ENCODE data around the gene C5orf22.
"Not testable (repeated sequence)": the region's sequence is repeated elsewhere in the genome, so short reads cannot be mapped to it uniquely, and the experiment has no call there.

The C5orf22 gene

DNA sequence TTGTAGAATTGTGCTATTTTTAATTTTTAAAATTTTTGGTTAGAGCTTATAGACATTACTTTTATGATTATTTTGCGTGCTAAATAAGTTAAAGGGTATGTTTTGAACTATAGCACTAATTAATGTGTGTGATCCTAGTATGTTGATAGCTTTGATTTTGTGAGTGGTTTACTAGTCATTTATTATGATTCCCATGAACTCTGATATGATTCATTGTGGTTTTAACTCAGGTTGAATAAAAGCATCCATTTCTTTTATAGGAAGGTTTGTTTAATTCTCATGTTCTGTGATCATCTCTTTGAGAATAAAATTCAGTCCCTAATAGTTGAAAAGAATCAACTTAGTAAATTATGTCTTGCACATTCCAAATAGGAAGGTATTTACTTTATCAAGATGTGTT is 22.5 kb downstream of the C5orf22 start:
- no peak for DNase-seq (ENCODE audit: low read depth)

GRCh38 chr5:31556461-31556860 is 24.4 kb downstream of the C5orf22 start:
- DNase-seq (ENCODE audit: low read depth), result no peak

DNA sequence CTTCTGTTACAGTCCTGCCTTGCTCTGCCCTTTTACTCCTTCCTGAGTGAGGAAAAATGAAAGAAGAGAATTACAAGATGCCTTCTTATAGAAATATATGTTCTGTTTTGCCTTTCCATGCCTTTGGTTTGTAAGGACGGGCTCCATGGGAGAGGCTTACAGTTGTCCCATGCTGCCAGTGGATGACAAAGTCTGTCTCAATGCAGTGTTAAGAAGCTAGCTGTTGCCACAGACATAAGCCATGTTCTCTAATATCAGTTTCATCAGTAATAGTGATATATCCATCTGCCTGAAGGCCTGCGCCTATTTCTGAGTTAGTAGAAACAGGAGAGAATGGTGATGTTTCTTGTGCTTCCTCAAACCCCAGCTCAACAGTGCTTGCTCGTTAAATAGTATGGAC is 27.8 kb downstream of the C5orf22 start:
- no peak for DNase-seq (ENCODE audit: low read depth)

DNA sequence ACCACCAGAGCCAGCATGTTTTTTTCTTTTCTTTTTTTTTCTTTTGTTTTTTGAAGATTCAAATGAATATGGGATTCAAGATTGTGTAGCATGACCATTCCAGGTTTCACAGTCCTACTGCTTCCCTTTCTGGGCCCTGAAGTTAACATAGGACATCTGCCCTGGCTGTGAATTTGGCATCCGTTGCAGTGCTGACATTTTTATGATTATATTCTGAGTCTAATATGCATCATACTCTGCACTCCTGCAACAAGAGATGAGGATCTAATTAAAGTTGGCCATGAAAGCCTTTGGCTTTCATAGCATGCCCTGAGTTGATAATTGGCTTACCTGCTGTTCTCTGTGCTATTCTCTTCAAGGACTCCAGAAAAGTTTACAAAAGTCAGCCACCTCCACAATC is 29.8 kb downstream of the C5orf22 start:
- DNase-seq (ENCODE audit: low read depth), result no peak

DNA sequence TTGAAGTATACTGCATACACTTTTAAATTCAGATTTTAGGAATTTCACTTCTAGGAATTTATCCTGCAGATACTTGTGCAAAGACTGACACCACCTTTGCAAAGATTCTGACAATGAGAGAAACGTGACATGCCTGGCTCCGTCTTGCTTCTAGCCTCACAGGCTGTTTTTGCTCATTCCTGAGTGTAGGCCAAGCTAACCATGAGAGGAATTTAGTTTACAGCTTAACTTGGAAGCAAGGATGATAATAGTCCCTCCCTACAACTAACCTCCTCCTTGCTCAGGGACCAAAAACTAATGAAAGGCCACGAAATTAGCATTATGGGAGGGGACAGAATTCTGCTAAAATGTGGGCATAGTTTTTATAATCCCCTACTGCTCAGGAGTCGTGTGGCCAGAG is 31.1 kb downstream of the C5orf22 start:
- DNase-seq (ENCODE audit: low read depth), result no peak

DNA sequence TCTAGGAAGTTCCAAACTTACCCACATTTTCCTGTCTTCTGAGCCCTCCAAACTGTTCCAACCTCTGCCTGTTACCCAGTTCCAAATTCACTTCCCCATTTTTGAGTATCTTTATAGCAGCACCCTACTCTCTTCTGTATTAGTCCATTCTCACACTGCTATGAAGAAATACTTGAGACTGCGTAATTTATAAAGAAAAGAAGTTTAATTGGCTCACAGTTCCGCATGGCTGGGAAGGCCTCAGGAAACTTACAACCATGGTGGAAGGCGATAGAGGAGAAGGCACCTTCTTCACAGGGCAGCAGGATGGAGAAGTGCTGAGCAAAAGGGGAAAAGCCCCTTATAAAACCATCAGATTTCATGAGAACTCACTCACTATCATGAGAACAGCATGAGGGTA is 34.3 kb downstream of the C5orf22 start:
- not testable (repeated sequence) for DNase-seq (ENCODE audit: low read depth)

GRCh38 chr5:31568302-31568835 is 36.3 kb downstream of the C5orf22 start:
- no peak for DNase-seq (ENCODE audit: low read depth)

DNA sequence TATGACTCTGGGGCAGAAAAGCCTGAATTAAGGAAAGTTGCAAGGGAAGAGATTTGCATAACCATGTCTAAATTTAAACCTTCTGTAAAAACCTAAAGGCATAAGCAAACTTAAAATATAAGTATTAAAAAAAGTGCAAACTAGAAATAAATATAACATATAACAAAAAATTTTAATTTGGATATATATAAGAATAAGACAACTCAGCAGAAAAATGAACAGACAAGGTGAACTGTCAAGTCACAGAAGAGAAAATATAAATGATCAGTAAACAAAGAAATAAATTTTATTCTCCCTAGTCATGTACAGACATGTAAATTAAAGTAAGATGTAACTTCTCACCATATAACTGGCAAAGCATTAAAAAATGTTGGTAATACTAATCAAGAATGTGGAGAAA is 37.0 kb downstream of the C5orf22 start:
- DNase-seq (ENCODE audit: low read depth), result no peak

DNA sequence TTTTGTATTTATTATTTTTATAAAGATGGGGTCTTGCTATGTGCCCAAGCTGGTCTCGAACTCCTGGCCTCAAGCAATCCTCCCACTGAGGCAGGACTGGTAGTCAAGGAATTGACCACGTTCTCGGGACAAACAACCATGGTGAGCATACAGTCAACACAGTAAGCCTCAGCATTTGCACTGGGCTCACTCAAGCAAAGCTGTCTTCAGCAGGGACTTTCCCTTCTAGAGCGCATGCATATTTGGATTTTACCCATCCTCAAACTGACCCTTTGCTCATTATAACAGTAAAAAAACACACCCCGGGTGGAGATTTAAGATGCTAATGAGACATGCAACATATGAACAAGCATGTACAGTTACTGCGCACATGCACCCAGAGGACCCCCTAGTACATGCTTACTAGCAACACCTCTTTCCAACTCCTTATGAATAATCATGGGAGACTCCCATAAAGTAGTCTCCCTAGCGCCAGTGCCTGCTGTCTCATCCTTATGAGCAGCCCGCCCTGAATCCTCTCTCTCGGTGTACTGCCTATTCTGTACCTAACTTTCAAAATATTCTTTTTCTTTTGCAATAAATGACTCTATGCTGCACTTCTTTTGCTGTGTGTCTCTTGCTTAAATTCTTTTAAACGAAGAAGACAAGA is 41.5 kb downstream of the C5orf22 start:
- DNase-seq (ENCODE audit: low read depth), result no peak

GRCh38 chr5:31574772-31575171 is 42.7 kb downstream of the C5orf22 start:
- DNase-seq (ENCODE audit: low read depth), result no peak

GRCh38 chr5:31577438-31577837 is 45.3 kb downstream of the C5orf22 start:
- no peak for DNase-seq (ENCODE audit: low read depth)

- DNase-seq (ENCODE audit: low read depth), result no peak
Observed at GRCh38 chr5:31579558-31579957, 47.5 kb downstream of the C5orf22 start.

DNA sequence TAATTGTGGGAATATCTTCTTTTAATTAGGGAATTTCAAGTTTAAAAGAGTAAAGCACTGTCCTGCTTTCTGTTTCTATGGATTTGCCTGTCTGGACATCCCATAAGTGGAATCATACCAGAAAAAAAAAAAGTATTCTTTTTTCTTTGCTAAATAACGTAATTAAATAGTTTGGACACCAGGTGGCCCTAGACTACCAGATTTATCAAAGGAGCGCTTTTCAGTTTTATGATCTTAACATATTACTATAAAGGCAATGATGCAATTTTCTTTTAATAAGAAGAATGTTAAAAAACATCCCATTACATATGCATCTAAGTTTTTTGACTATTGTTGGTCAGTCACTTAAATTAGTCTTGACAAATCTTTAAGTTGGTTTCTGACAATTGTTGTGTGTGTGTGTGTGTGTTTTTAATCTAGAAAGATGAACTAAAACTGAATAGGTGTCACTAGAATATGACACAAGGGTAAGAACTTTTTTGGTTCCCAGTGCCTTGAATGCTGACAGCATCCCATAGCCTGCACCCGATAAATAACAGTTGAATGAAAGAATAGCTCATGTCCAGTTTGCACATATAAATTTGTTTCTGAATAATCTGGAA is 49.5 kb downstream of the C5orf22 start:
- DNase-seq (ENCODE audit: low read depth), result no peak

- no peak for DNase-seq (ENCODE audit: low read depth)
Observed at GRCh38 chr5:31583129-31583528, 51.0 kb downstream of the C5orf22 start.

DNA sequence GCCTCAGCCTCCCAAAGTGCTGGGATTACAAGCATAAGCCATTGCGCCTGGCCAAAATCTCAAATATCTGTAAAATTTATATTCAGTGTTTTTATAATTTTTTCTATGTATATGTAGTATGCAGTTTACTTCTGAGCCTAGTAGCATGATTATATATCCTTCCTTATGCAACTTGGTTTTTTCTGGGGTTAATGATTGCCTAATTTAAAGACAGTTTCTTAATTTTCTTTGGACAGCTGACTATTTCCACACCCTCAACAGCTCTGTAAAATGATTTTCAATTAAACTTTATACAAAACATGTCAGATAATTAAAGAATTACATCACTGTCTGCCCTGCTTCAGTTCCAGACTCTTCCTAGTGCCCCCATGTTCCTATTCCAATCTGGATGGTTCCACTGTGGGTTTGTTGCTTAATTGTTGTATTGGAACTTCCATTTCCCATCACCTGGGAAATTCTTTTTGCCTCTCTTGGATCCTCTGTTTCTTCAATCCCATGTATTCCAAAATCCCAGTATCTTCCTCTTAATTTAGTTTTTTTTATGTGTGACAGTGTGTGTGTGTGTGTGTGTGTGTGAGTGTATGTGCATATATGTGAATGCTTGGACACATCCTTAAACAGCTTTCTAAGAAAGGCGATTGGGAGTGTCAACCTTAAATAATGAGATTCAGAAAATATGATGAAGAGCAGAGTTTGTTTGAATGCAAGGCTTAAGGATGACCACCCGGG is 53.2 kb downstream of the C5orf22 start:
- no peak for DNase-seq (ENCODE audit: low read depth)

DNA sequence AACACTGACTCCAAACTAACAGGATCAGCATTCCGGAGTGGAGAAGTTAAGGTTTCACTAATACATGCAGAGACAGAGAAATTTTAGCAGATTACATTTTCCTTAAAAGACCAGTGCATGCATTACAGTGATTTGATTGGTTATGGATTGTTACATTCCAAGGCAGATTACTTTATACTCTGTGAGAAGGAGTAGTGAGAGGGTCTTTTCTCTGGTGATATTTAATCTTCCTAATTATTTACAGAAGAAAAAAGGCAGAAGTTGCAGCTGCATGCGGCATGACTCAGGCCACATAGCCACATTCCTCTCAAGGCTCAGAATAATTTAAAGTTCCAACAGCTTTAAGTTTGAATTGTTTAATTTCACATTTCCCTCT is 53.8 kb downstream of the C5orf22 start:
- no peak for DNase-seq (ENCODE audit: low read depth)

DNA sequence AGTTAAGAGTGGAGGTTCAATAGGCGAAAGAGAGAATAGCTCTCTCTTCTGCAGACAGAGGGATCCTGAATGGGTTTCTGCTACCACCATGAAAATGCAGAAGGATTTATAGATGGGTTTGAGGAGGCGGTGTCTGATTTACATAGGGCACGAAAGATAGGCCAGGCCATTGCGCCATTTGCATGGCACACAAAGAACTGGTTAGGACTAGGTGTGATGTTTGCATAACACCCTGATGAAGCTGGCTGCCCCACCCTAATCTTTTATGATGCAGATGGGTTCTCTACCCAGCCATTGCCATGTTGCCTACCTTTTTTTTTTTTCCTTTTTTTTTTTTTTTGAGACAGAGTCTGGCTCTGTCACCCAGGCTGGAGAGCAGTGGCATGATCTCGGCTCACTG is 55.4 kb downstream of the C5orf22 start:
- no peak for DNase-seq (ENCODE audit: low read depth)

DNA sequence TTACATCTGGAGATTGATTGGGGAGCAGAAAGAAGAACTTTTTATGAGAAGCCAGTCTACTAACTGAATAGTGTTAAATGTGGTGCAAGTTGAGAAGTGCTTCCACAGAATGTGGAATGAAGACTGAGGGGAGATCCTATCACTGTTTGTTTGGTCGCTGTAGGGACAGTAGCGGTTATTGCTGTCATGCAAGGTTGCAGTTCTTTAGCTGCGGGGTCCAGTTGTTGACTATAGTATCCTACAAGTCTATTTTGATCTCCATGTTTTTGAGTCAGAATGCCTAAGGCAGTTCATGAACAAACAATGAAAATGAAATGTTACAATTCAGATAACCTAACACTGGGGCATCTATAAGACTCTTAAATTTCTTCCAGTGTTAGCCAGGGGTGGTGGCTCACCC is 61.6 kb downstream of the C5orf22 start:
- DNase-seq (ENCODE audit: low read depth), result no peak

DNA sequence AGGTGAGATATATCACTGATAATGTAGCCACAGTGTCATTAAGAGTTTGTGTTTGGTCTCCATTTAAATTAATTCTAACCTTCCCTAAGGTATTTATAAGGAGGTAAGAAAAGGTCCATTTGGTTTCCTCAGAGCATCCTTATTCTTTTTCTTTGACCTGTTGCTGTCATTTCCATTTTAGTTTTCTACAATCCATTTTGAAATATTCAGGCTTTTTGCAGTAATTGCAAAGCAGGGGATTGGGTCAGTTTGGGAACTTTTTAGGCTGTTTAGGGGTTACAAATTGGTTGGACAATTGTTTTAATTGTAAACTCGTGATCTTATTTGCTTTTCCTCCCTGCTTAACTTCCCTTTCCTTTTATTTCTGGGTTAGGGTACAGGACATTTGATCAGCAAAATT is 64.3 kb downstream of the C5orf22 start:
- DNase-seq (ENCODE audit: low read depth), result no peak

DNA sequence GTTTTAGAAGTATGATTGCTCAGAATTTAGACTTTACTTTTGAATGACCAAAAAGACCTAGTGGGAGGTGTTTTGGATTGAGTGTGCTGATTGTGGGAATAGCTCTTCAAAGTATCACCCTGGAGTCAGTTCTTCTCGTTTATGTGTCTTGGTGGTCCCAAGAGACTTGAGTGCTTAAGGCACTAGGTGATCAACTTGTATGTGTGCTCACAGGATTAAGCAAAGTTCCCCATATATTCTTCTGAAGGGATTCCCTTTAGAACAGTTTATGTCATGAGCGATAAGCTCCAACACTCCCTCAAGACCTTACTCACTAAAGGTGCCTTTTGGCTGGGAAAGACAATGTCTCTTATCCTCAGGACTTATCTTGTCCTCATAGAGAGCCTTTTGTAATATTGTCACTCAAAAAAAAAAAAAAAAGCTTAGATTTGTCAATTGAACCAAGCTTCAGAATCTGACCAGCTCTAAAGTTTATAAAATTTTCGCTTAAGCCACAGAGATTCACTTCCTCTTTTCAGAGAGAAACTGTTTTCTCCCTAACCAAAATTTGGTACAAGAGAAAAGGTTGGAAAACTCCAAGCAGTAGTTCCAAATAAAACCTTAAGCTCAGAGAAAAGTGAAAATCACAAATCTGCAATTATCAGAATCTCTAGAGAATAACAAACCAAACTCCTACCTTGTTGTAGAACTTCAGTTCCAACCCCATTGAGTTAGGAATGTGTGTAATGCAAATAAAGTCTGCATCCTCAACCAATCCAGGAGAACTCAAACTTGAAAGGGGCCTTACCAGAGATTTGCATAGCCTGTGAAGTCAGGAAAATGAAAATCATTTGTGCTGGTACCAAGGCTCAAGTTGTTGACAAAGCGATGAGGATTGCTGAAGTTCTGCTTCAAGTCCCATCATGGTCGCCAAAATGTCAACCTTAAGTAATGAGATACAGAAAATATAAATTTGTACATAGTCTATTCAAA is 66.8 kb downstream of the C5orf22 start:
- no peak for DNase-seq (ENCODE audit: low read depth)

GRCh38 chr5:31602305-31602704 is 70.2 kb downstream of the C5orf22 start:
- not testable (repeated sequence) for DNase-seq (ENCODE audit: low read depth)

DNA sequence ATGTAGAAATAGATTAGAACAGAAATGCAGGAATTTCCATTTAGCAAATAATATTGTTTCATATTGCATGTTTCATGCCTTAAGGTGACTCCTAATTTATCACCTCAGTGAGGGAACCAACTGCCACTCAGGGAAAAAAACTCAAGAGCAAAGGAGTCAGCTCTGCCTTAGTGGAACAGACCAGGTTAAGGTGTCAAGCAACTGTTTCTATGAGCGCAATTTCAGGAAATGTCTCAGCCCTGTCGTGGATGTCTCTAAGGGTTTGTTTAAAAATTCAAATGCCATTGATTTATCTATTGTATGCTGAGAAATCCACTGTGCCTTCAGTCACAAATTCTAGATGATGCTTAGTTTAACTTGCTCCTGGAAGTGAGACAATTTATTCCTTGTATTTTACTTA is 72.1 kb downstream of the C5orf22 start:
- no peak for DNase-seq (ENCODE audit: low read depth)
